Lower leg skin (tissue), 4 donors: ENCODE results near the gene CCDC88B. TPM values are rescaled to one million over a fixed set of nuclear protein-coding genes. Genes with fewer than 3 reads are reported as not detected.

ENCODE experiments used
- DNase-seq, 2 donors: peaks; one replicate each; pipeline ENCODE4 v3.0.0-alpha.2; 2019; ENCODE audit warnings: low spot score in 2 of 2
- H3K4me3 ChIP-seq: fragments of 200-600 bp; sonication (generic); 2 replicates; pipeline ENCODE4 v1.5.1; 2017; ENCODE audit warnings: mild to moderate bottlenecking, low read depth; ENCODE audit not compliant: poor library complexity, severe bottlenecking
- POLR2A ChIP-seq, 2 donors: fragments of 450-650 bp; IDR thresholded peaks; one replicate each; pipeline ENCODE4 v1.6.1; 2016 to 2017; ENCODE audit warnings: antibody characterized with exemption in 2 of 2, mild to moderate bottlenecking in 1 of 2, moderate library complexity in 1 of 2
- WGBS, 2 donors: methylation state at CpG; one replicate each; pipeline ENCODE4 v1.1.5; 2018; 5-methylcytosine and 5-hydroxymethylcytosine counted together
- intact Hi-C: fragments of 100-400 bp; cut with DNase I; formaldehyde crosslinking; loops from one replicate; pipeline ENCODE4 v1.15.0; 2023; ENCODE audit warnings: low total_unique reads
- total RNA-seq, 4 donors: library from RNA; depleted of rRNA; stranded (reverse); fragments of >200 nt; gene quantifications; one replicate each; pipeline ENCODE4 v1.1.0, GENCODE V29; 2016
- TF ChIP-seq, protein P1 (sequence below), 3 donors: fragments of 450-650 bp; IDR thresholded peaks; one replicate each; pipeline ENCODE4 v1.5.1; 2016; ENCODE audit warnings: antibody characterized with exemption in 3 of 3, mild to moderate bottlenecking in 3 of 3, moderate library complexity in 2 of 3

Gene CCDC88B
- total RNA-seq, 4 donors from 2014 or later: 2.6 to 9.5 (median 4.8) TPM

DNA sequence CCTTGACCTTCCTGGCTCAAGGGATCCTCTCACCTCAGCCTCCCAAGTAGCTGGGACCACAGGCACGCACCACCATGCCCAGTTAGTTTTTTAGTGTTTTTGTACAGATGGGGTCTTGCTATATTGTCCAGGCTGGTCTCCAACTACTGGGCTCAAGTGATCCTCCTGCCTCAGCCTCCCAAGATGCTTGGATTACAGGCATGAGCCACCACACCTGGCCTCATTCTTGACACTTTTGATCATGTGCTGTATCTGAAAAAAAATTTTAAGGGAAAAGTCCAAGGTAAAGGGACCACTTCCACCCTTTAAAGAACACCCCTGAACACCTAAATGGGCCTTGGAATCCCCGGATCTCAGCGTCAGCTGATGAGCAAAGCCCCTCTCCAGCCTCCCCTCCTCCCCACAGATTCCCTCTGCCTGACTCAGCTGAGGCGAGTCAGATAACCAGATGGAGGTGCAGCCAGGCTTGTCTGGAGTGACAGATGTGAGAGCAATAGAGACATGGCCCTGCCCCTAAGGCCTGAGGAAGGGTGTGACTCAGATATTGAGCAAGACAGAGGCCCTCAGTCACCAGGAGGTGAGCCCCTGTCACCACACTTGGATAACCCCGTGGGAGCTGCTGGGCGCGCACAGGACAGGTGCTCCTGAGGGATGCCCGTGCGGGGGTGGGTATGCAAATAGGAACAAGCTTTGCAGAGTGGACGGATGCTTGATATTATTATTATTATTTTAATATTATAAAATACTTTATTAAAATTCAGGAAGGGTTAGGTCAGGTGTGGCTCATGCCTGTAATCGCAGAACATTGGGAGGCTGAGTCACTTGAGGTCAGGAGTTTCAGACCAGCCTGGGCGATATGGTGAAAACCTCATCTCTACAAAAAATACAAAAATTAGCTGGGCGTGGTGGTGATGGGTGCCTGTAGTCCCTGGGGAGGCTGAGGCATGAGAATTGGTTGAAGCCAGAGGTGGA is 5.0 kb upstream of the CCDC88B start:
- H3K4me3 ChIP-seq: no peak overlapping the region
- WGBS, 2 donors: 52 to 60% methylated on average over 13 of the region's 13 CpGs
- TF ChIP-seq POLR2A (IDR thresholded peaks at IDR 0.05): no peak
- TF ChIP-seq, protein P1, sequence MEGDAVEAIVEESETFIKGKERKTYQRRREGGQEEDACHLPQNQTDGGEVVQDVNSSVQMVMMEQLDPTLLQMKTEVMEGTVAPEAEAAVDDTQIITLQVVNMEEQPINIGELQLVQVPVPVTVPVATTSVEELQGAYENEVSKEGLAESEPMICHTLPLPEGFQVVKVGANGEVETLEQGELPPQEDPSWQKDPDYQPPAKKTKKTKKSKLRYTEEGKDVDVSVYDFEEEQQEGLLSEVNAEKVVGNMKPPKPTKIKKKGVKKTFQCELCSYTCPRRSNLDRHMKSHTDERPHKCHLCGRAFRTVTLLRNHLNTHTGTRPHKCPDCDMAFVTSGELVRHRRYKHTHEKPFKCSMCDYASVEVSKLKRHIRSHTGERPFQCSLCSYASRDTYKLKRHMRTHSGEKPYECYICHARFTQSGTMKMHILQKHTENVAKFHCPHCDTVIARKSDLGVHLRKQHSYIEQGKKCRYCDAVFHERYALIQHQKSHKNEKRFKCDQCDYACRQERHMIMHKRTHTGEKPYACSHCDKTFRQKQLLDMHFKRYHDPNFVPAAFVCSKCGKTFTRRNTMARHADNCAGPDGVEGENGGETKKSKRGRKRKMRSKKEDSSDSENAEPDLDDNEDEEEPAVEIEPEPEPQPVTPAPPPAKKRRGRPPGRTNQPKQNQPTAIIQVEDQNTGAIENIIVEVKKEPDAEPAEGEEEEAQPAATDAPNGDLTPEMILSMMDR (IDR thresholded peaks at IDR 0.05): no peak
- DNase-seq: peak in 1 of 2 donors; percentile 72
- intact Hi-C loops: no loop called here

DNA sequence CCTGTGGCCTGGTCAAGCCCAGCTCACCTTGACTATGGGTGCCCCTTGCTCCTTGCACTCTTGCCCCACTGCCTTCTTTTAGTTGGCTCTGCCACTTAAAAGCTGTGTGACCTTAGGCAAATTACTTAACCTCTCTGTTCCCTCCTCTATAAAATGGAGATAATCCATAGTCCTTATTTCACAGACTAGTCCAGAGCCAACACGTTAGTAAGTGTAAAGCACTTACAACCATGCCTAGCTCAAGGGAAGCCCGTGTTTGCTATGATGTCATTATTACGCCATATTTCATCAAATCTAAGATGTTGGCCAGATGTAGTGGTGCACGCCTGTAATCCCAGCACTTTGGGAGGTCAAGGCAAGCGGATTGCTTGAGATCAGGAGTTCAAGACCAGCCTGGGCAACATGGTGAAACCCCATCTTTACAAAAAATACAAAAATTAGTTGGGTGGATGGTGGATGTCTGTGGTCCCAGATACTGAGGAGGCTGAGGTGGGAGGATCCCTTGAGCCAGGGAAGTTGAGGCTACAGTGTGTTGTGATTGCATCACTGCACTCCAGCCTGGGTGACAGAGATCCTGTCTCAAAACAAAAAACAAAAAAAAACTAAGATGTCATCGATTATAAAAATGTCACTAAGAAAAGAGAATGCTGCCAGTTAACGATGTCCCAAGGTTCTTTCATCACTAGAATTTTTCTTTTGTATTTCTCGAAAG is 2.3 kb upstream of the CCDC88B start:
- intact Hi-C loops: no loop called here
- H3K4me3 ChIP-seq: no peak overlapping the region
- DNase-seq: no peak
- TF ChIP-seq POLR2A (IDR thresholded peaks at IDR 0.05): no peak
- TF ChIP-seq, protein P1 (IDR thresholded peaks at IDR 0.05): no peak
- 69 to 75% methylated on average over 8 of the region's 8 CpGs for WGBS, 2 donors

DNA sequence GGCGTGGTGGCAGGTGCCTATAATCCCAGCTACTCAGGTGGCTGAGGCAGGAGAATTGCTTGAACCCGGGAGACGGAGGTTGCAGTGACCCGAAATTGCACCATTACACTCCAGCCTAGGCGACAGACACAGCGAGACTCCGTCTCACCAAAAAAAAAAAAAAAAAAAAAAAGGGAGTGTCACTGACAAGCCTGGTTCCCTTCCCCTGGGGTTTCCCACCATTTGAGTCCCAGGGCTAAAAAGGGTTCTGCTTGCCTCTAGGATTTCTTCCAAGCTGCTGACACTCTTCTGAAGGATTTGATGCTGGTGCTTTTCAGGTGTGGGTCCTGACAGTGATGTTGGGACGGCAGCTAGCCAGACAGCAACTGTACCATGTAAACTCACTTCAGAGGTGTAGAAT is 1.3 kb upstream of the CCDC88B start:
- DNase-seq: no peak
- WGBS, 2 donors: 85 to 86% methylated on average over 8 of the region's 8 CpGs
- intact Hi-C loops: no loop called here
- H3K4me3 ChIP-seq: no peak overlapping the region
- TF ChIP-seq POLR2A (IDR thresholded peaks at IDR 0.05): no peak
- TF ChIP-seq, protein P1 (IDR thresholded peaks at IDR 0.05): no peak

DNA sequence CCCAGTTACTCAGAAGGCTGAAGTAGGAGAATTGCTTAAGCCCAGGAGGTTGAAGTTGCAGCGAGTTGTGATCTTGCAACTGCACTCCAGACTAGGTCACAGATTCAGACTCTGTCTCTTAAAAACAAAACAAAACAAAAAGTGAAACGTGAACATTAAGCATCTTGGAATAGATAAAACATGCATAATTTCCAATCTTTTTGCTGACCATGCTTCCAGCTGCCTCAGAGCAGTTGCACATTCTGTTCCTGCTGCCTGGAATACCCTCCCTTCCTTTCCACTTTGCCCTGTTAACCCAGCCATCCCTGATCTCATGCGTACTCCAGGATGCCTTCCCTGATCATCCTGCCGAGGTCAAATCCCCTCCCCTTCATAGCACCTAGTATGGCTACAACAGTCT is 718 bp upstream of the CCDC88B start:
- WGBS, 2 donors: 59 to 72% methylated on average over 4 of the region's 4 CpGs
- no peak overlapping the region for H3K4me3 ChIP-seq

GRCh38 chr11:64340671-64341335 is 799 bp downstream of the CCDC88B start:
- no peak for DNase-seq
- intact Hi-C loops: no loop called here
- TF ChIP-seq POLR2A (IDR thresholded peaks at IDR 0.05): no peak
- TF ChIP-seq, protein P1 (IDR thresholded peaks at IDR 0.05): no peak
- no peak overlapping the region for H3K4me3 ChIP-seq
- WGBS, 2 donors: 45 to 46% methylated on average over 31 to 33 of the region's 33 CpGs

More for the DNA sequence above, 718 bp upstream of the CCDC88B start:
- TF ChIP-seq, protein P1 (IDR thresholded peaks at IDR 0.05): no peak
- TF ChIP-seq POLR2A (IDR thresholded peaks at IDR 0.05): no peak
- no peak for DNase-seq
- intact Hi-C loops: no loop called here
